ENCODE measurements around the gene ASIC3.

GRCh38 chr7:151056666-151057505, 8.6 kb downstream of the ASIC3 start:
- no peak for TF ChIP-seq TAF1 (IDR thresholded peaks at IDR 0.05; ENCODE audit: borderline replicate concordance, low read depth, low read length)
- TF ChIP-seq POLR2AphosphoS5 (IDR thresholded peaks at IDR 0.05; ENCODE audit: low read depth, low read length) = no peak
- no peak for TF ChIP-seq POLR2A (IDR thresholded peaks at IDR 0.05; ENCODE audit: low read depth, low read length)

Data from GM12892 (cell line).